K562 (cell line): ENCODE measurements around the gene SNX17. TPM values are rescaled to one million over a fixed set of nuclear protein-coding genes. Genes with fewer than 3 reads are reported as not detected.
A peak's percentile ranks its signal among the peaks of the same experiment; 100 is the strongest.

Experiments
- ARID4B ChIP-seq: sonication (generic); formaldehyde crosslinking; IDR thresholded peaks from 2 replicates; pipeline ENCODE4 v1.8.0; 2022; ENCODE audit warnings: mild to moderate bottlenecking, missing genetic modification reagents
- ETV6 ChIP-seq, 3 experiments: fragments of 150-350 bp in 1 of 3; sonication (generic) in 1 of 3; formaldehyde crosslinking in 1 of 3; IDR thresholded peaks; 2 replicates each; pipeline versions ENCODE4 v1.6.1 to v1.8.0; 2014 to 2022; ENCODE audit warnings: borderline replicate concordance in 2 of 3, low read depth in 2 of 3, antibody characterized with exemption in 1 of 3, low read length in 1 of 3, mild to moderate bottlenecking in 1 of 3, missing genetic modification reagents in 1 of 3
- FOXA3 ChIP-seq, 2 experiments: fragments of 450-650 bp in 1 of 2; sonication (generic) in 1 of 2; formaldehyde crosslinking; IDR thresholded peaks in 1 of 2; conservative IDR thresholded peaks in 1 of 2; 2 replicates each; pipeline versions ENCODE4 v1.4.0 to v1.8.0; 2020 to 2022; ENCODE audit warnings: mild to moderate bottlenecking in 2 of 2, missing genetic modification reagents in 1 of 2
- HLTF ChIP-seq: fragments of 450-650 bp; IDR thresholded peaks from 2 replicates; pipeline ENCODE4 v1.6.1; 2016
- HNRNPUL1 ChIP-seq: fragments of 200-400 bp; formaldehyde crosslinking; IDR thresholded peaks from 2 replicates; pipeline ENCODE4 v1.6.1; 2017; ENCODE audit warnings: low read length
- MYC ChIP-seq, 2 experiments: fragments of 250-450 bp in 1 of 2; sonication (Bioruptor Pico) in 1 of 2; IDR thresholded peaks; 2 replicates each; pipeline versions ENCODE4 v1.5.1 to v1.6.1; 2012 to 2021; ENCODE audit warnings: low read depth in 2 of 2, borderline replicate concordance in 1 of 2, improper control_type of control experiment in 1 of 2, low read length in 1 of 2, mild to moderate bottlenecking in 1 of 2, moderate library complexity in 1 of 2
- NCOR1 ChIP-seq: fragments of 450-650 bp; IDR thresholded peaks from 2 replicates; pipeline ENCODE4 v1.6.1; 2016; ENCODE audit warnings: mild to moderate bottlenecking, moderate library complexity
- PCBP1 ChIP-seq: fragments of 200-400 bp; formaldehyde crosslinking; IDR thresholded peaks from 2 replicates; pipeline ENCODE4 v1.6.1; 2018; ENCODE audit warnings: mild to moderate bottlenecking, low read depth, low read length; ENCODE audit not compliant: poor library complexity, severe bottlenecking
- RAD51 ChIP-seq: fragments of 450-650 bp; IDR thresholded peaks from 2 replicates; pipeline ENCODE4 v1.7.1; 2016; ENCODE audit warnings: low read depth, mild to moderate bottlenecking, borderline replicate concordance
- ZNF232 ChIP-seq: sonication (generic); formaldehyde crosslinking; IDR thresholded peaks from 2 replicates; pipeline ENCODE4 v1.8.0; 2022; ENCODE audit warnings: mild to moderate bottlenecking, missing genetic modification reagents
- ZNF583 ChIP-seq: fragments of 250-450 bp; sonication (Bioruptor Pico); IDR thresholded peaks from 2 replicates; pipeline ENCODE4 v1.4.0; 2020
- ZNF75A ChIP-seq: fragments of 450-650 bp; formaldehyde crosslinking; IDR thresholded peaks from 2 replicates; pipeline ENCODE4 v1.4.0; 2020; ENCODE audit warnings: mild to moderate bottlenecking
- ZNF764 ChIP-seq: fragments of 250-450 bp; sonication (Bioruptor Pico); IDR thresholded peaks from 2 replicates; pipeline ENCODE4 v1.4.0; 2020; ENCODE audit warnings: low read depth, mild to moderate bottlenecking, moderate library complexity
- polyA plus RNA-seq, 8 experiments: library from polyadenylated mRNA; depleted of rRNA in 4 of 8; stranded (reverse) in 5 of 8; unstranded in 3 of 8; fragments of >200 nt; fragmentation: Nextera tagmentation in 2 of 8; fragmentation: Illumina TruSeq in 1 of 8; extraction: Ambion mirVana in 2 of 8; extraction: Trizol in 1 of 8; gene quantifications; 2 replicates each; pipeline versions ENCODE4 v1.2.1 to v1.2.3, GENCODE V29; 2011 to 2014; ENCODE audit warnings: inconsistent platforms in 1 of 8, missing spikeins in 1 of 8
- total RNA-seq, 7 experiments: library from RNA; depleted of rRNA in 6 of 7; stranded (reverse); fragments of >200 nt in 6 of 7; fragmentation: Illumina TruSeq in 2 of 7; extraction: Trizol in 2 of 7; gene quantifications; 2 replicates each; pipeline versions ENCODE4 v1.2.1 to v1.2.3, GENCODE V29; 2011 to 2021; ENCODE audit warnings: low replicate concordance in 1 of 7
- TF ChIP-seq, protein P1 (sequence below): fragments of 250-450 bp; sonication (Bioruptor Pico); IDR thresholded peaks from 2 replicates; pipeline ENCODE4 v1.8.0; 2022; ENCODE audit warnings: inconsistent platforms, mild to moderate bottlenecking, moderate library complexity, borderline replicate concordance

The SNX17 gene
- total and polyA plus RNA-seq, 9 of the 15 experiments (the other 6 are each of a cell fraction or from before 2014, with no cell fraction given): 3.0 to 75.7 (median 54.6) TPM

DNA sequence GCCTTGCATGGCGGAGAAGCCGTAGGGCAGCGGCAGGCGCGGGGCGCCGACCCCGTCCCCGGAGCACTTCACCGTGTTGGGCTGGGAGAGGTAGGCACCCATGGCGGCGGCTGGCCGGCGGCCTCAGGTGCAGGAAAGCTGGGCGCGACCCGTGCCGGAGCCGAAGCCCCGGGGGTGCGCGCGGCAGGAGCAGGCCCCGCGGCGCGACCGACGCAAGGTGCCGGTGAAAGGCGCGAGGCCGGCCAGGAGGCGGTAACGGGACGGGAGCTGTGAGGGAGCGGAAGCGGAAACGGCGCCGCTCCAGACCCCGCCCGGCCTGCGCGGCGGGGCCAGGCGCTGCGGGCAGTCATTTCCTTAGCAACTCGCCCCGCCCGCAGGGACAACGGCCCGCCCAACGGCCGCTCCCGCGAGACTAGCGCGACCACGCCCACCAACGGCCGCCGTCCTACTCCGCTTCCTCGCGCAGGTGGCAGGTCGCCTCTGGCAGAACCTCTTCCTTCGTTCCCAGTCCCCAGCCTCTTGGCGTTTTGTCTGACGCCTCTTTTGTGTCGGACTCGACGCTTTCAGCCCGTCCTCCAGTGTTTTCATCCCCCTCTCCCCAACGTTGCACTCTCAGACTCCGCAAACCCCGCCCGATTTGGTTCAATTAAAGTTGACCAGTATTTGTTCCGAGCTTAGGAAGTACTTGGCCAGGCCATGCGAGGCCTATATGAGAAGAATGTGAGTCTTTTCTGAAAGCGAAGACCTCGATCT is 39.1 kb downstream of the SNX17 start, which contains the start of gene PPM1G (continued):
- TF ChIP-seq RAD51 (no peak), ZNF764 (CRISPR knock-in tag) (0 out of 2 replicates have a peak, but pooled peaks have one; percentile 24), HLTF (no peak), ARID4B (CRISPR knock-in tag) (peak; percentile 93), FOXA3 (CRISPR knock-in tag; conservative IDR thresholded peaks at IDR 0.05 in 1 of 2, IDR thresholded peaks at IDR 0.05 in 1 of 2) (no peak), HNRNPUL1 (no peak), ETV6 (IDR thresholded peaks at IDR 0.05; ENCODE audit: borderline replicate concordance in 1 of 2, low read depth in 2 of 2, low read length in 1 of 2) (peak; percentile 37 to 65; a peak in 2 of 4 replicates), ETV6 (CRISPR knock-in tag; IDR thresholded peaks at IDR 0.05; ENCODE audit: borderline replicate concordance) (0 out of 2 replicates have a peak, but pooled peaks have one; percentile 34), ZNF75A (CRISPR knock-in tag) (peak; percentile 52; the same call in 1 of the 2 replicates), PCBP1 (peak; percentile 87), ZNF583 (CRISPR knock-in tag) (0 out of 2 replicates have a peak, but pooled peaks have one; percentile 58), NCOR1 (no peak), MYC (IDR thresholded peaks at IDR 0.05; ENCODE audit: low read depth, low read length) (peak; percentile 72; the same call in 1 of the 2 replicates), MYC (CRISPR knock-in tag; IDR thresholded peaks at IDR 0.05; ENCODE audit: borderline replicate concordance, low read depth) (0 out of 2 replicates have a peak, but pooled peaks have one; percentile 55), ZNF232 (CRISPR knock-in tag) (no peak; the same call in none of the 2 replicates)
- TF ChIP-seq, protein P1, sequence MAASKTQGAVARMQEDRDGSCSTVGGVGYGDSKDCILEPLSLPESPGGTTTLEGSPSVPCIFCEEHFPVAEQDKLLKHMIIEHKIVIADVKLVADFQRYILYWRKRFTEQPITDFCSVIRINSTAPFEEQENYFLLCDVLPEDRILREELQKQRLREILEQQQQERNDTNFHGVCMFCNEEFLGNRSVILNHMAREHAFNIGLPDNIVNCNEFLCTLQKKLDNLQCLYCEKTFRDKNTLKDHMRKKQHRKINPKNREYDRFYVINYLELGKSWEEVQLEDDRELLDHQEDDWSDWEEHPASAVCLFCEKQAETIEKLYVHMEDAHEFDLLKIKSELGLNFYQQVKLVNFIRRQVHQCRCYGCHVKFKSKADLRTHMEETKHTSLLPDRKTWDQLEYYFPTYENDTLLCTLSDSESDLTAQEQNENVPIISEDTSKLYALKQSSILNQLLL (CRISPR knock-in tag): no peak
